H1 (cell line): ENCODE data around the gene CCR8. TPM values are rescaled to one million over a fixed set of nuclear protein-coding genes. Genes with fewer than 3 reads are reported as not detected.

Experiments
- CTCF ChIA-PET: fragments of 300-600 bp; sonication (Branson Sonifier 250); formaldehyde crosslinking; loops from one replicate; lab custom pipeline; 2021; ENCODE audit not compliant: partially characterized antibody; lab: Charles Lee
- POLR2A ChIA-PET: fragments of 300-600 bp; sonication (Branson Sonifier 250); formaldehyde crosslinking; loops from one replicate; lab custom pipeline; 2021; ENCODE audit warnings: inconsistent platforms; ENCODE audit not compliant: partially characterized antibody; lab: Charles Lee
- DNase-seq, 2 experiments: peaks; one replicate each; pipeline versions ENCODE4 v3.0.0 to v3.0.0-alpha.2; 2010 to 2022; ENCODE audit warnings: low spot score in 2 of 2, low read depth in 1 of 2, mixed read lengths in 1 of 2
- FAIRE-seq: peaks from 2 replicates; lab custom pipeline; 2011; peaks lifted over from hg19 to GRCh38; lab: Jason Lieb, UNC
- H2AFZ ChIP-seq: 2 replicates; pipeline ENCODE4 v1.8.1; 2012; ENCODE audit warnings: low read length, inconsistent platforms
- H2AK5ac ChIP-seq: 2 replicates; pipeline ENCODE4 v1.6.1; 2013; ENCODE audit warnings: low read depth, low read length
- H2BK120ac ChIP-seq: replicated peaks from 2 replicates; pipeline ENCODE3; 2013; ENCODE audit warnings: low read depth, low read length, inconsistent platforms
- H2BK12ac ChIP-seq: 2 replicates; pipeline ENCODE4 v1.6.1; 2013; ENCODE audit warnings: low read depth, low read length
- H2BK15ac ChIP-seq: 2 replicates; pipeline ENCODE4 v1.6.1; 2013; ENCODE audit warnings: low read length
- H2BK20ac ChIP-seq: 2 replicates; pipeline ENCODE4 v1.6.1; 2013; ENCODE audit warnings: low read length
- H2BK5ac ChIP-seq: 2 replicates; pipeline ENCODE4 v1.6.1; 2013; ENCODE audit warnings: low read depth, low read length
- H3K14ac ChIP-seq: 2 replicates; pipeline ENCODE4 v1.6.1; 2013; ENCODE audit warnings: inconsistent platforms; ENCODE audit not compliant: insufficient read length
- H3K18ac ChIP-seq: 2 replicates; pipeline ENCODE4 v1.6.1; 2013; ENCODE audit warnings: low read length; ENCODE audit errors: extremely low read depth
- H3K23ac ChIP-seq: 2 replicates; pipeline ENCODE4 v1.6.1; 2013; ENCODE audit warnings: inconsistent platforms; ENCODE audit not compliant: insufficient read length
- H3K23me2 ChIP-seq: 2 replicates; pipeline ENCODE4 v1.6.1; 2013; ENCODE audit warnings: low read depth, low read length
- H3K27ac ChIP-seq: 2 replicates; pipeline ENCODE4 v1.6.1; 2011; ENCODE audit warnings: low read depth, low read length, inconsistent platforms
- H3K27me3 ChIP-seq, 4 experiments: replicated peaks in 1 of 4; 1 replicate in 1 of 4; 2 replicates in 3 of 4; pipeline versions ENCODE4 v1.6.1 to v1.8.1; 2011 to 2013; ENCODE audit warnings: low read length in 3 of 4, mild to moderate bottlenecking in 3 of 4, inconsistent platforms in 2 of 4, mixed read lengths in 2 of 4, moderate library complexity in 1 of 4; ENCODE audit not compliant: control insufficient read depth in 3 of 4, insufficient read depth in 3 of 4; ENCODE audit errors: extremely low read depth in 1 of 4
- H3K36me3 ChIP-seq, 4 experiments: 2 replicates each; pipeline versions ENCODE4 v1.6.1 to v1.8.1; 2011 to 2013; ENCODE audit warnings: mild to moderate bottlenecking in 4 of 4, low read length in 3 of 4, moderate library complexity in 2 of 4, control low read depth in 1 of 4, inconsistent platforms in 1 of 4; ENCODE audit not compliant: insufficient read depth in 4 of 4, control insufficient read depth in 2 of 4
- H3K4ac ChIP-seq: replicated peaks from 2 replicates; pipeline ENCODE3; 2013; ENCODE audit warnings: low read length, low read depth, mixed read lengths, inconsistent platforms; ENCODE audit not compliant: insufficient read length
- H3K4me1 ChIP-seq, 4 experiments: replicated peaks in 1 of 4; 1 replicate in 1 of 4; 2 replicates in 3 of 4; pipeline versions ENCODE4 v1.6.1 to v1.8.1; 2011 to 2013; ENCODE audit warnings: low read length in 3 of 4, inconsistent platforms in 2 of 4, mixed read lengths in 1 of 4; ENCODE audit not compliant: insufficient read depth in 4 of 4, control insufficient read depth in 3 of 4
- H3K4me2 ChIP-seq, 2 experiments: 2 replicates each; pipeline versions ENCODE4 v1.6.1 to v1.8.1; 2011 to 2013; ENCODE audit warnings: low read depth in 2 of 2, low read length in 2 of 2, control low read depth in 1 of 2, inconsistent platforms in 1 of 2, mild to moderate bottlenecking in 1 of 2; ENCODE audit not compliant: insufficient read depth in 1 of 2
- H3K4me3 ChIP-seq, 4 experiments: fragments of 200-600, 300-600 bp in 1 of 4; sonication (generic), shearing (Covaris generic), sonication (Bioruptor Twin) in 1 of 4; 2 replicates each; pipeline versions ENCODE4 v1.5.1 to v1.8.1; 2011 to 2016; ENCODE audit warnings: low read length in 4 of 4, low read depth in 3 of 4, control low read depth in 2 of 4, inconsistent platforms in 2 of 4, mild to moderate bottlenecking in 2 of 4, mixed read lengths in 1 of 4, moderate library complexity in 1 of 4; ENCODE audit not compliant: insufficient read depth in 2 of 4; ENCODE audit errors: extremely low read depth in 1 of 4
- H3K56ac ChIP-seq: replicated peaks from 2 replicates; pipeline ENCODE3; 2013; ENCODE audit warnings: low read depth, mild to moderate bottlenecking, mixed read lengths, low read length, inconsistent platforms; ENCODE audit not compliant: insufficient read length
- H3K79me1 ChIP-seq: 2 replicates; pipeline ENCODE4 v1.6.1; 2013; ENCODE audit warnings: low read depth, low read length, control low read depth
- H3K79me2 ChIP-seq, 2 experiments: 2 replicates each; pipeline versions ENCODE4 v1.6.1 to v1.8.1; 2012 to 2013; ENCODE audit warnings: low read length in 2 of 2, mild to moderate bottlenecking in 2 of 2, inconsistent platforms in 1 of 2; ENCODE audit not compliant: insufficient read depth in 2 of 2, control insufficient read depth in 1 of 2
- H3K9ac ChIP-seq, 4 experiments: replicated peaks in 1 of 4; 1 replicate in 1 of 4; 2 replicates in 3 of 4; pipeline versions ENCODE4 v1.6.1 to v1.8.1; 2011 to 2013; ENCODE audit warnings: low read depth in 3 of 4, low read length in 3 of 4, control low read depth in 2 of 4, mild to moderate bottlenecking in 2 of 4, moderate library complexity in 2 of 4, inconsistent platforms in 1 of 4; ENCODE audit errors: extremely low read depth in 1 of 4
- H3K9me3 ChIP-seq, 2 experiments: 2 replicates each; pipeline versions ENCODE4 v1.6.1 to v1.8.1; 2012 to 2013; ENCODE audit warnings: mild to moderate bottlenecking in 2 of 2, moderate library complexity in 2 of 2, control low read depth in 1 of 2, inconsistent platforms in 1 of 2, low read depth in 1 of 2, low read length in 1 of 2, mixed read lengths in 1 of 2; ENCODE audit not compliant: insufficient read depth in 2 of 2
- H4K20me1 ChIP-seq, 2 experiments: replicated peaks in 1 of 2; 2 replicates each; pipeline versions ENCODE3 to v1.8.1; 2011 to 2013; ENCODE audit warnings: inconsistent platforms in 2 of 2, low read length in 2 of 2, mild to moderate bottlenecking in 1 of 2; ENCODE audit not compliant: insufficient read depth in 2 of 2, control insufficient read depth in 1 of 2
- H4K5ac ChIP-seq: 2 replicates; pipeline ENCODE4 v1.6.1; 2013; ENCODE audit warnings: low read length, low read depth, mixed read lengths, inconsistent platforms; ENCODE audit not compliant: insufficient read length
- H4K8ac ChIP-seq: 2 replicates; pipeline ENCODE4 v1.8.0; 2013; ENCODE audit warnings: mild to moderate bottlenecking, moderate library complexity, low read length, inconsistent platforms; ENCODE audit not compliant: insufficient read depth; ENCODE audit errors: extremely low read depth
- H4K91ac ChIP-seq: replicated peaks from 2 replicates; pipeline ENCODE3; 2013; ENCODE audit warnings: low read length, mixed read lengths, inconsistent platforms; ENCODE audit not compliant: insufficient read length
- CBX5 ChIP-seq: fragments of 300-800, 300-1000 bp; sonication (generic); IDR thresholded peaks from 2 replicates; pipeline ENCODE4 v1.7.1; 2016; ENCODE audit warnings: antibody characterized with exemption, low read length, low read depth
- CHD1 ChIP-seq: IDR thresholded peaks from 2 replicates; pipeline ENCODE4 v1.6.1; 2012; ENCODE audit warnings: low read depth, low read length, improper control_type of control experiment
- CTBP2 ChIP-seq: IDR thresholded peaks from 2 replicates; pipeline ENCODE4 v1.7.0; 2011; ENCODE audit warnings: borderline replicate concordance, mild to moderate bottlenecking, moderate library complexity, mixed read lengths, low read length; ENCODE audit not compliant: insufficient read depth, insufficient read length
- CTCF ChIP-seq, 3 experiments: IDR thresholded peaks; 1 replicate in 2 of 3; 2 replicates in 1 of 3; pipeline versions ENCODE4 v1.5.1 to v1.6.1; 2011; ENCODE audit warnings: low read length in 3 of 3, mild to moderate bottlenecking in 3 of 3, inconsistent platforms in 2 of 3, low read depth in 1 of 3, moderate library complexity in 1 of 3; ENCODE audit not compliant: insufficient read depth in 1 of 3; ENCODE audit errors: control extremely low read depth in 1 of 3
- EZH2 ChIP-seq: fragments of 200-600 bp; sonication (generic); IDR thresholded peaks from 2 replicates; pipeline ENCODE4 v1.7.1; 2012; ENCODE audit warnings: low read depth, mild to moderate bottlenecking, moderate library complexity, low read length, inconsistent platforms; ENCODE audit not compliant: severe bottlenecking
- GTF2F1 ChIP-seq: IDR thresholded peaks from 2 replicates; pipeline ENCODE4 v1.6.1; 2012; ENCODE audit warnings: low read depth, low read length, improper control_type of control experiment, borderline replicate concordance
- JUN ChIP-seq: IDR thresholded peaks from 2 replicates; pipeline ENCODE4 v1.6.1; 2011; ENCODE audit warnings: low read depth, mild to moderate bottlenecking, improper control_type of control experiment, low read length
- JUND ChIP-seq: IDR thresholded peaks from 2 replicates; pipeline ENCODE4 v1.6.1; 2011; ENCODE audit warnings: mild to moderate bottlenecking, improper control_type of control experiment, low read length
- RXRA ChIP-seq: IDR thresholded peaks from 2 replicates; pipeline ENCODE4 v1.6.1; 2011; ENCODE audit warnings: low read depth, mild to moderate bottlenecking, low read length, moderate library complexity; ENCODE audit not compliant: insufficient read depth
- SUZ12 ChIP-seq: fragments of 200-600 bp; sonication (generic); IDR thresholded peaks from 2 replicates; pipeline ENCODE4 v1.6.1; 2012; ENCODE audit warnings: mild to moderate bottlenecking, inconsistent platforms, low read length, moderate library complexity, mixed read lengths
- TAF1 ChIP-seq: IDR thresholded peaks from 2 replicates; pipeline ENCODE4 v1.6.1; 2011; ENCODE audit warnings: mild to moderate bottlenecking, low read depth, low read length
- polyA plus RNA-seq, 7 experiments: library from polyadenylated mRNA; depleted of rRNA in 3 of 7; stranded (reverse) in 5 of 7; unstranded in 2 of 7; fragments of >200 nt in 5 of 7; fragments of 200-250 nt in 2 of 7; gene quantifications; 1 replicate in 5 of 7; 2 replicates in 1 of 7; 4 replicates in 1 of 7; pipeline versions ENCODE4 v1.2.1 to v1.2.3, GENCODE V29; 2011 to 2013; ENCODE audit warnings: missing spikeins in 2 of 7, mixed read lengths in 2 of 7
- total RNA-seq: library from RNA; stranded (reverse); fragmentation: NEBNext Ultra II Directional; extraction: Animal tissue kit (Norgen Biotek cat#: 25700); gene quantifications from 2 replicates; pipeline ENCODE4 v1.2.1, GENCODE V29; 2021

CCR8 gene
- total and polyA plus RNA-seq, 2 of the 8 experiments (the other 6 are each of a cell fraction or from before 2014, with no cell fraction given) = 0.35 TPM; not detected in 1

- H3K4me1 ChIP-seq = peaks cover 0 to 5% (median 2%) of the 10 kb centered on the region in 4 experiments; a peak in 1 of 7 replicates
- no peak overlapping the region for H4K91ac ChIP-seq
- H2AK5ac ChIP-seq = no peak overlapping the region
- H2AFZ ChIP-seq = peak overlapping the region; percentile 18; the same call in 1 of the 2 replicates
- H4K8ac ChIP-seq = no peak overlapping the region
- no peak overlapping the region for H3K14ac ChIP-seq
- no peak overlapping the region; a peak in 1 of 8 replicates for H3K4me3 ChIP-seq
- FAIRE-seq = no peak
- no peaks in the 10 kb centered on the region; a peak in 1 of 8 replicates for H3K36me3 ChIP-seq
- H3K79me1 ChIP-seq = no peaks in the 10 kb centered on the region
- H2BK12ac ChIP-seq = no peak overlapping the region
- no peaks in the 10 kb centered on the region for H3K27me3 ChIP-seq
- ChIA-PET POLR2A (no interaction called here), CTCF (interaction anchor here (0.6 to 1.9 kb wide), 4 partner anchors 10 to 142 kb away, joined by 3 to 6 read pairs (median 4); no protein-coding TSS in a partner anchor)
- H4K5ac ChIP-seq = no peak overlapping the region
- no peak overlapping the region for H3K27ac ChIP-seq
- H2BK15ac ChIP-seq = no peak overlapping the region
- TF ChIP-seq CTBP2 = no peak
- no peak for TF ChIP-seq RXRA
- TF ChIP-seq TAF1 = no peak
- no peak for TF ChIP-seq SUZ12
- TF ChIP-seq EZH2 = no peak
- TF ChIP-seq CTCF (IDR thresholded peaks at IDR 0.05; ENCODE audit: control extremely low read depth in 1 of 3, insufficient read depth in 1 of 3, low read depth in 1 of 3, low read length in 3 of 3) = no peak
- no peak for TF ChIP-seq CHD1
- TF ChIP-seq CBX5 = no peak
- TF ChIP-seq GTF2F1 = no peak
- no peak for TF ChIP-seq JUN
- no peak for TF ChIP-seq JUND
- H3K56ac ChIP-seq = no peak overlapping the region
- H2BK20ac ChIP-seq = no peak overlapping the region
- no peak overlapping the region; the same call in 1 of the 2 replicates for H3K18ac ChIP-seq
- peak overlapping the region; percentile 3 to 37; a peak in 1 of 4 replicates for H3K4me2 ChIP-seq
- H2BK5ac ChIP-seq = no peak overlapping the region
- H3K9me3 ChIP-seq = peaks cover 0 to 5% of the 10 kb centered on the region in 2 experiments; a peak in 1 of 4 replicates
- H3K79me2 ChIP-seq = no peaks in the 10 kb centered on the region; a peak in 1 of 4 replicates
- no peak for DNase-seq
- no peak overlapping the region for H3K4ac ChIP-seq
- H3K9ac ChIP-seq = no peak overlapping the region
- H2BK120ac ChIP-seq = no peak overlapping the region
- H3K23me2 ChIP-seq = no peaks in the 10 kb centered on the region
- no peak overlapping the region for H3K23ac ChIP-seq
- no peaks in the 10 kb centered on the region for H4K20me1 ChIP-seq
Observed at GRCh38 chr3:39330824-39331223, 1.3 kb downstream of the CCR8 start.
